ENCODE results near the gene PEX11A.

The PEX11A gene

DNA sequence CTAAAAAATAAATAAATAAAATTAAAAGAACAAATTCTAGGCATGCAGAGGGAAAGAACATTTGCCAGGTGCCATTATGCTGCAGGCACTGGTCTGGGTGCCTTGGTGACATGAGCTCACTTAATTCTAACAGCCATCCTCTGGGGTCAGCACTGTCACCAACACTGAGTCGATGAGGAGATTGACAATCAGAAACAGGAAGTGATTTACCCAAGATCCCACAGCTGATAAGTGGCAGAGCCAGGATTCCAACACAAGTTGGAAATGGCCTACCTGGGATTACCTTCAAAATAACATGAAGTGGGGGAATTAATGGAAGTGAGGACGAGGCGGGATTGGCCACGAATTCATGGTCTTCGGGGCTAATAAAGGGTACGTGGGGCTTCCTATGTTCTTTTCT is 14.9 kb downstream of the PEX11A start:
- no peaks in the 10 kb centered on the region for H3K36me3 ChIP-seq
- peaks cover 0 to 39% (median 26%) of the 10 kb centered on the region in 4 donors for H3K4me1 ChIP-seq
- H3K4me3 ChIP-seq: no peak overlapping the region
- intact Hi-C loops (cut with DNase I; ENCODE audit: low total_unique reads): no loop called here
- no peak for DNase-seq
- H3K27me3 ChIP-seq: no peaks in the 10 kb centered on the region
- H3K27ac ChIP-seq: no peak overlapping the region
- no peak for TF ChIP-seq CTCF (IDR thresholded peaks at IDR 0.05)
- H3K9me3 ChIP-seq: no peaks in the 10 kb centered on the region

GRCh38 chr15:89674526-89674925 is 16.0 kb downstream of the PEX11A start:
- Histone ChIP-seq H3K4me3 (no peak overlapping the region), H3K36me3 (no peaks in the 10 kb centered on the region), H3K27ac (no peak overlapping the region), H3K27me3 (no peaks in the 10 kb centered on the region), H3K9me3 (no peaks in the 10 kb centered on the region), H3K4me1 (peaks cover 0 to 30% (median 24%) of the 10 kb centered on the region in 4 donors)
- no peak for TF ChIP-seq CTCF (IDR thresholded peaks at IDR 0.05)
- intact Hi-C loops (cut with DNase I; ENCODE audit: low total_unique reads): no loop called here
- DNase-seq: no peak

DNA sequence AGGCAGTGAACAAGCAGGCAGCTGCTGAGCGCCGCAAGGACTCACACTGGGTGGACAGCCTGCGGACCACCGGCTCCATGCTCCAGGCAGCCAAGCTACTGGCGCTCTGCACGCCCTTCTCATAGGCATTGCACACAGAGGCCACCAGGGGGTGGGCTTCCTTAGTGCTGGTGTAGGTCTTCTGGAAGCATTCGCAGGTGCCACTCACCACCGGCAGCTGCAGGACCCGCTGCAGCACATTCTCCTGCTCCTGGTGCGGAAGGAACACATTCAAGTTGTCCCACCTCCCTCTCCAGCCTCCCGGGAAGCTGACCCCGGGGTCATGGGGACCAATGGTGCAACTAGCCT is 17.4 kb downstream of the PEX11A start:
- intact Hi-C loops (cut with DNase I; ENCODE audit: low total_unique reads): no loop called here
- H3K4me3 ChIP-seq: no peak overlapping the region
- TF ChIP-seq CTCF (IDR thresholded peaks at IDR 0.05): no peak
- peak overlapping the region; percentile 78 to 81 for H3K27ac ChIP-seq
- H3K27me3 ChIP-seq: no peaks in the 10 kb centered on the region
- no peak for DNase-seq
- H3K9me3 ChIP-seq: no peaks in the 10 kb centered on the region
- H3K4me1 ChIP-seq: peaks cover 0 to 25% (median 23%) of the 10 kb centered on the region in 4 donors
- no peaks in the 10 kb centered on the region for H3K36me3 ChIP-seq

GRCh38 chr15:89672221-89673164 is 18.1 kb downstream of the PEX11A start:
- Histone ChIP-seq H3K27ac (peak overlapping the region; percentile 78 to 81), H3K4me3 (no peak overlapping the region), H3K36me3 (no peaks in the 10 kb centered on the region), H3K9me3 (no peaks in the 10 kb centered on the region), H3K27me3 (no peaks in the 10 kb centered on the region), H3K4me1 (peaks cover 0 to 25% (median 23%) of the 10 kb centered on the region in 4 donors)
- DNase-seq: peak in 1 of 2 donors; percentile 74
- intact Hi-C loops (cut with DNase I; ENCODE audit: low total_unique reads): no loop called here
- no peak for TF ChIP-seq CTCF (IDR thresholded peaks at IDR 0.05)

DNA sequence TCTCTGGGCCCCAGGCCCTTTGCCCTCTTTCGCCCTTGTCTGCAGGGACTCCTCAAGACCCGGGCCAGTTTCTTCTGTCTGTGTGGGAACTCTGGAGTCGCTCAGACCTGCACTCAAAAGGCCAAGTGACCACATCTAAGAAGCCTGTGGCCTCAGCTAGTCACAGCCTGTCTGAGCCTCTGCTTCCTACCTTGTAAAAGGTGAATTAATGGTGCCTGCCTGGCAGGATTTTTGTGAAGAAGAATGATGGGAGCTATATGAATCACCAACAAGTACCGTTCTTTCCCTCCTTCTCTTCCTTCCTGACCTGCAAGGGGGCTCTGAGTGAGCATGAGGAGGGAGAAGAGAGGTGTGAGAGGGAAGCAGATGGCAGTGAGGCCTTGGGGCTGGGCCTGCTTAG is 18.9 kb downstream of the PEX11A start:
- H3K4me1 ChIP-seq: peaks cover 0 to 25% (median 23%) of the 10 kb centered on the region in 4 donors
- no peaks in the 10 kb centered on the region for H3K27me3 ChIP-seq
- H3K4me3 ChIP-seq: no peak overlapping the region
- intact Hi-C loops (cut with DNase I; ENCODE audit: low total_unique reads): no loop called here
- no peaks in the 10 kb centered on the region for H3K36me3 ChIP-seq
- no peak for DNase-seq
- no peaks in the 10 kb centered on the region for H3K9me3 ChIP-seq
- peak overlapping the region; percentile 78 to 81 for H3K27ac ChIP-seq
- TF ChIP-seq CTCF (IDR thresholded peaks at IDR 0.05): no peak
